ENCODE results near the gene WDR74.
"Not testable (repeated sequence)": the region's sequence is repeated elsewhere in the genome, so short reads cannot be mapped to it uniquely, and the experiment has no call there.

WDR74 gene

DNA sequence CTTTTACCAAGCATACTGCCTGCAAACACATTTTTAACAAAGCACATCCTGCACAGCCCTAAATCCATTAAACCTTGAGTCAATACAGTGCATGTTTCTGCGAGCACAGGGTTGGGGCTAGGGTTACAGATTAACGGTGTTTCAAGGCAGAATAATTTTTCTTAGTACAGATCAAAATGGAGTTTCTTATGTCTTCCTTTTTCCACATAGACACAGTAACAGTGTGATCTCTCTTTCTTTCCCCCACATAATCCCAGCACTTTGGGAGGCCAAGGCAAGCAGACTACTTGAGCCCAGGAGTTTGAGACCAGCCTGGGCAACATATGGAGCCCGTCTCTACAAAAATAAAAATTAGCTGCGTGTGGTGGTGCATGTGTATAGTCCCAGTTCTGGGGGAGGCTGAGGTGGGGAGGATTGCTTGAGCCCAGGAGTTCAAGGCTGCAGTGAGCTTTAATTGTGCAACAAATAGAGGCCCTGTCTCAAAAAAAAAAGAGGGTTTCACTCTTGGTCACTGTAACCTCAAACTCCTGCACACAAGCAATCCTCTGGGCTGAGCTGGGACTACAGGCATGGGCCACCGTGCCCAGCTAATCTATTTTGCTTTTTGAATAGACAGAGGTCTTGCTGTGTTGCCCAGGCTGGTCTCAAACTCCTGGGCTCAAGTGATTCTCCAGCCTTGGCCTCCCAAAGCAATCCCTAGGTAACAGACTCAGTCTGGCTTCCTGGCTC, 21.6 kb upstream of the WDR74 start:
- DNase-seq (ENCODE audit: low read depth in 2 of 2): no peak

DNA sequence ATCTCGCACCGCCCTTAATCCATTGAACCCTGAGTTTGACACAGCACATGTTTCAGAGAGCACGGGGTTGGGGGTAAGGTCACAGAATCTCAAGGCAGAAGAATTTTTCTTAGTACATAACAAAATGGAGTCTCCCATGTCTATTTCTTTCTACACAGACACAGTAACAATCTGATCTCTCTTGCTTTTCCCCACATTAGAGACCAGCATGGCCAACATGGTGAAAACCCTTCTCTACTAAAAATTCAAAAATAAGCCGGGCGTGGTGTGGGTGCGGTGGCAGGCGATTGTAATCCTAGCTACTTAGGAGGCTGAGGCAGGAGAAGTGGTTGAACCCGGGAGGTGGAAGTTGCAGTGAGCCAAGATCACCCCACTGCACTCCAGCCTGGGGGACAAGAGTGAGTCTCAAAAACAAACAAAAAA, 19.9 kb upstream of the WDR74 start:
- not testable (repeated sequence) for DNase-seq (ENCODE audit: low read depth in 2 of 2)

DNA sequence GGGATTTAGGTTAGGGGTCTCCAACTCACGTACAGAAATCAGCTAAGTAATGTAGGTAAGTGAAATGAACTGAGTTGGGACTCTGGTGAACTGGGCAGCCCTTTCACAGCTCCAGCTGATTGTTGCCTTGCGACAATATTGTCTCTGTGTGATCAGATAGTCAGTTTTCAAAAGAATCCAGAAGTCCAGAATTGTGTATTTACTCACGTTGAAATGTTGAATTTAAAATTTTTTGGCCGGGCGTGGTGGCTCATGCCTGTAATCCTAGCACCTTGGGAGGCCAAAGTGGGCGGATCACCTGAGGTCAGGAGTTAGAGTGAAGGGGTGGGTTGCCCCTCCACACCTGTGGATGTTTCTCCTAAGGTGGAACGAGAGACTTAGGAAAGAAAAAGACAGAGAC, 18.8 kb upstream of the WDR74 start:
- no peak for DNase-seq (ENCODE audit: low read depth in 2 of 2)

DNA sequence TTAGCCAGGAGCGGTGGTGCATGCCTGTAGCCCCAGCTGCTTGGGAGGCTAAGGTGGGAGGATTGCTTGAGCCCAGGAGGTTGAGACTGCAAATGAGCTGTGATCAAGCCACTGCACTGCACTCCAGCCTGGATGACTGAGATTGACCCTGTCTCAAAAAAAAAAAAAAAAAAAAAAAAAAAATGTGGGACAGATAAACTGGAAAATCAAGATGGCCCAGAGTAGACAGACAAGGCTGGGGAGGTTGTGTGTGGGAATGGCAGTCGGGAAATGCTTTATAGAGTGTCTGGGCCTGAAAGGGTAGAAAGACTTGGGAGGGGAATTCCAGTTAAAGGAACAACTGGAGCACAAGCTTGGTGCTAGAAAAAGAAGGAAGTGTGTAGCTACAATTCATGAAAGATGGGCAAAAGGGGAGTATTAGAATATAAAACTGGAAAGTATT, 18.2 kb upstream of the WDR74 start:
- no peak for DNase-seq (ENCODE audit: low read depth in 2 of 2)

DNA sequence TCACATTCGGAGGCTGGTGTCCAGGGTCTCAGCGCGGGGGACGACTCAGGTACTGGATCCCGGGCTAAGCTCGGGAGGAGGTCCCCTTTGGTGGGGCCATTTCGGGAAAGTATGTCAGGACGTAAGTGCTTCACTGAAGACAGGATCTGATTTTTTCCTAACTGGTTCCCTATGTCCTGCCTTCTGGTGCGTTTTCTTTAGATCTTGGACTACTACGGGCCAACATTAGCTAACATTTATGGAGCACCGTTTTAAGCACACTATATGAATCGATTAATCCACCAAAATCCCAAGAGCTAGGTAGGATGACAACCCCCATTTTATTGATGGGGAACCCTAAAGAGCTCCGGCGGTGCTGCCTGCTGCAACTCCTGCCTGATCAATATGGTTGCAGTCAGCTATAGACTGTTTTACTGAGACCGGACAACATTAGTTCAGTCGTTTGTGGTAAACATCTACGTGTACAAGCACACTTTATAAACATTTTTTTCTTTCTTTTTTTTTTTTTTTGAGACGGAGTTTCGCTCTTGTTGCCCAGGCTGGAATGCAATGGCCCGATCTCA, 17.0 kb upstream of the WDR74 start:
- no peak for DNase-seq (ENCODE audit: low read depth in 2 of 2)

DNA sequence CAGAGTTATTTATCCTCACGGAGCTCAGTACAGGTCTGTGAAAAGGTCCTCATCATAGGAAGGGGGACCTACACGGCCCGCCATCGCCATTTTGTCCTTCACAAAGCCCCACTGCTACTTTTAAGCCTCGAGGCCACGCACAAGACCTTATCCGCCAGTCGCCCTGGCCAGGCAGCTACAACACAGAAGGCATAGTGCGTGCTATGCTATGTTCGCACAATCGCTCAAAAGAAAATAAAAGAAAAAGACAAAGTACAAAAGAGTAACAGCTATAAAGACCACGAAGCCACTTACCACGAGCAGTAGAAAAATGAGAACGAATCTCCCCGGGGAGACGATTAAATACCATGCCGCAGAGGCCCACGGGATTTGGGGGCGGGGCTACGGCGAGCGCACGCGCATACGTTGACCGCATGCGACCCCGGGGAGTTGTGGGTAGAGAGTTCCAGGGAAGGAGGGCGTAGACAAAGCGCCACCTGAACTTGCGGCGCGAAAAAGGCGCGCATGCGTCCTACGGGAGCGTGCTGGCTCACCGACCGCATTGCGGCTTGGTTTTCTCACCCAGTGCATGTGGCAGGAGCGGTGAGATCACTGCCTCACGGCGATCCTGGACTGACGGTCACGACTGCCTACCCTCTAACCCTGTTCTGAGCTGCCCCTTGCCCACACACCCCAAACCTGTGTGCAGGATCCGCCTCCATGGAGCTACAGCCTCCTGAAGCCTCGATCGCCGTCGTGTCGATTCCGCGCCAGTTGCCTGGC, 16.4 kb upstream of the WDR74 start:
- DNase-seq (ENCODE audit: low read depth in 2 of 2): peak; percentile 97 to 98

DNA sequence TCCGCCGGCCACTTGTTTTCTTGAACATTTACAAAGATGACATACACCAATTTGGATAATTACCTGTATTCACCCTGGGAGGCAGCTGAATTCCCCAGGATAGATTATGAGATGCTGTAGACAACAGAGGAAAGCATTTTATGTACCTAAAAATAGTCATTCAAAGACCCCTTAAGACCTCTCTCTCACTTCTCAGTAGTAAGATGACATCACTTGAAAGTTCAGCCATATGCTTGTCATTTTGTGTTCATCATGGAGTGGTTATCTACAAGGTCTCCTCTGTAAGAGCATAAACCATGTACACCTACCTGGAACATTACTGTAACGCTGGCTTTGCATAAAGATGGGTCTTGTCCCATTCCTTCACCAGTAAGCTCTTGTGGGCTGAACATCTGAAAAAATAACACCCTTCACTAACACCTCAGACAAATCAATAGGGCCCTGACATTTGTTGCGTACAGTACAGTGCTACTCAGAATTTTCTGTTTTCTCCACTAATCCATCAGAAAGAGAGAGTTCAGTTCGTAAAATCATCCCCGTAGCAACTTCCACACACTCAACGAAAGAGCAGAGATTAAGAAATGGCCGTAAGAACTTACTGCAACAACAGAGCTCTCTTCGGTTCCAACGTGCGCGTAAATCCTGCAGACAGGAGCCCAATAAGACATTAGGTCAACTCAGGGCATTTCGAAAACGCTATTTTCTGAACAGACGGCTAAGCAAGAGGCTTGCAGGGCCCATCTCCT, 15.6 kb upstream of the WDR74 start:
- DNase-seq (ENCODE audit: low read depth in 2 of 2): no peak

DNA sequence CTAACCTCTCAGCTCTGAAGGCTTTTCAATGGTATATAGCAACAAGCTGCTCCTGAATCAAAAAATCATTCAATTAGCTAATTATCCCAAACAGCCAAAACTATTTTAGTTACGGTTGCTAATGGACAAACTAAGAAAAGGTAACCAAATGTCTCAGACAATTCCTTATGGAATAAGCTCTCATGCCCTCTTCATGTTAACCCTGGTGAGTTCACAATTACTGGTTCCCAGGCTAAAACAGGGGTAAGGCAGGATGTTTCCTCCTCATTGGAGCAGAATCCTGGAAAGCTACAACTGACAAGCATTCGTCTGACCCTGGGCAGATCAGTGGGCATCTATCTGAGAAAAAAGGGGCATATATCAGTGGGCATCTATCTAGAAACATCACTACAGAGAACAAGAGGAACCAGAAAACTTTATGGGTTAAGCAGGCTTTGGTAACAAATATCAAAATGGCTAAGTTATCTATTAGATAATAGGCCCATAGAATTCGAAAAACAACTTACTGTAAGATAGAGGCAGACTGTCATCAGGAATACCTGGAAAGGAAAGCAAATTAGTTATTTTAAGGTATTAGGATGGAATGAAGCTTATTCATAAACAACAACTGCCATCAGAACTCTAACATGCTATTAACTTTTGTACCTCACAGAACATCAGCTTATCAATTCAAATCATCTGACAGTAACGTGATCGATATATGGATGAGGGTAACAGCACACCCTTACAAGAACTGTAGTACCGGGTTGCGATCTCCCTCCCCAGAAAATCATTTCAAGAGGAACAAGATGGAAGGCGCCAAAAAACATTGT, 14.8 kb upstream of the WDR74 start:
- no peak for DNase-seq (ENCODE audit: low read depth in 2 of 2)

DNA sequence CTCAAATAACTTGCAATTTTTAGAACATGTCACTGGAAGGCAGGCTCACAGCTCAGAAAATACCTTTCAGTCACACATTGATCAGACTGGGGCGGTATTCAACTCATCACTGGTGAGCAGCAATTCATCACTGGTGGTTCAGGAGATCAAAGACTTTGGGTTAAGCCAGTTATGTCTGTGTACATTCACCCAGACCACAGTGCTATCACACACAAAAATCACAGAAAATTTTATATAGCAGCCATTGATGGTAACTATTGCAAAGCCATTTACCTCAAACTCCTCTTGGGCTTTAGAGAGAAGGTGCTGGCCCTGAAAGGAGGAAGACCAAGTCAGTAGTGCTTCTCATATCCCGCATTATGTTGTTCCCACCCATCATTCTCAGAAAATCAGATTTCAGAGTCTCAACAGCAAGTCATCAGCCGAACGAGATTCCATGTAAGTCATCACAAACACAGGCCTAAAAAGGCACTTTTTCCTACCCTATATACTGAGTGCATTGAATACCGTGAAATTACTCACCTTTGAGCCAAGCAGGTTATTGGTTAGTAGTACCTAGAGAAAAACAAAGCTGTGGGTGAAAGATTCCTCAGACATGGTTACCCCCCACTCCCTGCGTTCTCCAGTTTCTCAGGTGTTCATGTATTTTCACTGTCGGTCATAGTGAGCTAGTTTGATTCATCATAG, 14.0 kb upstream of the WDR74 start:
- DNase-seq (ENCODE audit: low read depth in 2 of 2): no peak

DNA sequence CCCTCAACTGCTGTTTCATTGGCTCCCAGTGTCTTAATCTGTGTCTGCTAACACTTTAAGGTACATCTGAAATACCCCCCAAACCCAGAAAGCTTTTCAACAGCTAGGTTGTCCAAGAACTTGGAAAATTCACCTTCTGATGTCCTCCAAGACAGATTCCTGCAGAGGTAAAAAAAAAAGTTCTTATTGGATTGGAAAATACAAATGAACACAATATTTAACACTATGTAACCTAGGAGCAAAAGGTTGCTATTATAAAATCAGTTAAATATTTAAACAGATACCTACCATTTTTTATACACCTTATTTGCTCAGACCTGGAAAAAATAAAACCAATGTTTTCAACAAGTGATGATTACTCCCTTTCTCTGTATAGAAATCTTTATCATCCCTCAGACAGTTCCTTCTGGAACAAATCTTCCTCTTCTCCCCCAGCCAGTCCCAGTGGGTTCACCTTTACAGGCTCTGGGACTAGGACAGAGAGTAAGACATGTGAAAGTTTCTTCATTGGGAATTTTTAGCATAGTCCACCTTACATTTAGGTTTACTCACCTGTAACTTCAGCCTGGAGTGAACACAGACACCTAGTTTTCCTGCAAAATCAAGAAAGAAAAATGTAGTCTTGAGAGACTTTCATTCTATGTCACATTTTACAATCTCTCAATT, 13.3 kb upstream of the WDR74 start:
- DNase-seq (ENCODE audit: low read depth in 2 of 2): no peak

DNA sequence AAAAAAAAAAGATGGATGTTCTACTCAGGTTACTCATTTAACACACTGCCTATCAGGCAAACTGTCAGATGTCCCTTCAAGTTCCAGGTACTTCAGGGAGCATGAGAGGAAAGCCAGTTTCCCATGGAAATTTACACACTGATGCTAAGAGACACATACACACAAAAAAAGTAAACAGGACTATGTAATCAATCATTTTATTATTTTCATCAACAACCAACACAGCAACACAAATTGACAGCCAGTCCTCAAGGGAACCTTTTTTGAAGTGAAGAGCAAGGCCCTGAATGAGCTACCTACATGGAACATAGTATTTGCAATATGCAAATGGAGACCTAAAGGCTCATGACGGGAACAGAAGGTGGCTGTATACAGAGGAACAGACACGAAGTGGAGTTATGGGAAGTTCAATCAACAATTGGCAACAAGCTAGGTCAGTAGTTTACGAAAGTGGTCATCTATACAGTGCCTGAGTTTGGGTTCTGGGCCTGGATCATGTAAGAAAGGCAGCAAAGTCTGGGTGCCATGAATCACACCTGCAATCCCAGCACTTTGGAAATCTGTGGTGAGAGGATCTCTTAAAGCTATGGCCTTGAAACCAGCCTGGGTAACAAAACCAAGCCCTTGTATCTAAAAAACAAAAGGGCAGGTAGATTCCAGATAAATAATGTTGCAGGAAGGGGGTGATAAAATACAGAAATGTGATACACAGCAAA, 12.6 kb upstream of the WDR74 start:
- DNase-seq (ENCODE audit: low read depth in 2 of 2): no peak

DNA sequence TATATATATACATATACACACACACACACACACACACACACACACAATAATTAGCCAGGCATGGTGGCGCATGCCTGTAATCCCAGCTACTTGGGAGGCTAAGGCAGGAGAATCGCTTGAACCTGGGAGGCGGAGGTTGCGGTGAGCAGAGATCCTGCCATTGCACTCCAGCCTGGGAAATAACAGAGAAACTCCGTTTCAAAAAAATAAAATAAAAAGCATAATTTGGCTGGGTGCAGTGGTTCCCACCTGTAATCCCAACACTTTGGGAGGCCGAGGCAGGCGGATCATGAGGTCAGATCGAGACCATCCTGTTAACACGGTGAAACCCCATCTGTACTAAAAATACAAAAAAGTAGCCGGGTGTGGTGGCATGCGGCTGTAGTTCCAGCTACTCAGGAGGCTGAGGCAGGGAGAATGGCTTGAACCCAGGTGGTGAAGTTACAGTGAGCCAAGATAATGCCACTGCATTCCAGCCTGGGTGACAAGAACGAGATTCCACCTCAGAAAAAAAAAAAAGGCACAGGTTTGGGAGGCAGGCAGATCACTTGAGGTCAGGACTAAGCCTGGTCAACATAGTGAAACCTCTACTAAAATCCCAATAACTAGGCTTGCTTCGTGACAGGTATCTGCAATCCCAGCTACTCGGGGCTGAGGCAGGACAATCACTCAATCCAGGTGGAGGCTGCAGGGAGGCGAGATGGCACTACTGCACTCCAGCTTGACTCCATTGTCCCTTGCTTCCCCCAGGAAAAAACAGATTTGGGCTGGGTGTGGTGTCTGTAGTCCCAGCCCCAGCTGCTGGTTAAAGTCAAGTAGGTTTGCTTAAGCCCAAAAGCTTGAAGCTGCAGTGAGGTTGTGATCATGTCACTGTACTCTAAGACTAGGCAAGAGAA, 11.8 kb upstream of the WDR74 start:
- DNase-seq (ENCODE audit: low read depth in 2 of 2): no peak

DNA sequence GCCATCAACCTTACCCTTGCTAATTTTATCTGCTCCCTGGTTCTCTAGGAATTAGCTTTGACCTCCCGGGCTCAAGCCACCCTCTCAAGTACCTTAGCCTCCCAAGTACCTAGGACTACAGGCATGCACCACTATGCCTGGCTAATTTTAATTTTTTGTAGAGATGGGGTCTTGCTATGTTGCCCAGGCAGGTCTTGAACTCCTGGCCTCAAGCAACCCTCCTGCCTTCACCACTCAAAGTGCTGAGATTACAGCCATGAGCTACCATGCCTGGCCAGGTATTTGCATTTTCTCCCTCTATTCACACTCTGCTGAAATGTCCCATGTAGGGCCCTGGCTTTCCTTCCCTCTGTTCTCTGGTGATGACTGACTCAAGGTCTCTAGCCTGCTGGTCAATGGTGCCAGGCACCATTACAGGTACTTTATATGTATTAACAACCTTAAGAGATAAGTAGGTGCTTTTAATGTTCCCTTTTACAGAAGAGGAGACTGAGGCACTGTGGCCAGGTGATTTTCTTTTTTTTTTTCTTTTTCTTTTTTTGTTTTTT, 8.5 kb upstream of the WDR74 start:
- DNase-seq (ENCODE audit: low read depth in 2 of 2): no peak

DNA sequence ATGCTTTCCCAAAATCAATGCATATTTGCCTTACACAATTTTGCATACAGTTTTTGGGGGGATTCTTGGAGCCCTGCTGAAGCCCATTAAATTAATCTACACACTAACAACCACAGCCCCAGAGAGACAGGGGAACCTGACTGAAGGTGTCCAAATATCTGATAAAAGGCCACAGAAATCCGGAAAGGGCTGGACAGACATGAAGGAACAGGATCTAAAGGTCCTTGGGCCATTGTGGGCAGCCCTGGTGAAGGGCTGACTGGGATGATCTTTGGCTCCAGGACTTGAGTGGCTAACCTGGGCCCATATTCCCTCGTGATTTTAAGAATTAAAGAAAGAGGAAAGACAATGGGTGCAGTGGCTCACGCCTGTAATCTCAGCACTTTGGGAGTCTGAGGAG, 6.8 kb upstream of the WDR74 start:
- DNase-seq (ENCODE audit: low read depth in 2 of 2): no peak

DNA sequence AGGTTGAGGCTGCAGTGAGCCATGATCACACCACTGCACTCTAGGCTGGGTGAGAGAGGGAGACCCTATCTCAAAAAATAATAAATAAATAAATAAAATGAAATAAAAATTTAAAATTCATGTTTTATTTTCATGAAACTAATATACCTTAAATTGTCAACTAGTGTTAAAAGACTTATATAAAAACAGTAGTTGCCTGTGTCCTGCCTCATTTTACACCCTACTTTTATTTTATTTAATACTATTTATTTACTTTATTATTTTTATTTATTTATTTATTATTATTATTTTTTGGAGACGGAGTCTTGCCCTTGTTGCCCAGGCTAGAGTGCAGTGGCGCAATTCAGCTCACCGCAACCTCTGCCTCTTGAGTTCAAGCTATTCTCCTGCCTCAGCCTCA, 4.8 kb upstream of the WDR74 start:
- DNase-seq (ENCODE audit: low read depth in 2 of 2): no peak

DNA sequence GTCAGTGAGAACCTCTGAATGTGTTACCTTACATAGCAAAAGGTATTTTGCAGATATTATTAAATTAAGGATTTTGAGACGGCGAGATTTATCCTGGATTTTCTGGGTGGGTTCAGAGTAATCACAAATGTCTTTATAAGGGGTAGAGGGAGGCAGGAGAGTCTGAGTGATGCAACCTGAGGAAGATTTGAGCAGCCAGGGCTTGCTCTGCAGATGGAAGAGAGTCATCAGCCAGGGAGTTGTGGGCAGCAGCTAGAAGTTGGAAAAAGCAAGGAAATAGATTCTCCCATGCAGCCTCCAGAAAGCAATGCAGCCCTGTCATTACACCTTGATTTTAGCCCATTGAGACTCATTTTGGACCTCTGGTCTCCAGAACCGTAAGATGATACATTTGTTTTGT, 4.1 kb upstream of the WDR74 start:
- no peak for DNase-seq (ENCODE audit: low read depth in 2 of 2)

DNA sequence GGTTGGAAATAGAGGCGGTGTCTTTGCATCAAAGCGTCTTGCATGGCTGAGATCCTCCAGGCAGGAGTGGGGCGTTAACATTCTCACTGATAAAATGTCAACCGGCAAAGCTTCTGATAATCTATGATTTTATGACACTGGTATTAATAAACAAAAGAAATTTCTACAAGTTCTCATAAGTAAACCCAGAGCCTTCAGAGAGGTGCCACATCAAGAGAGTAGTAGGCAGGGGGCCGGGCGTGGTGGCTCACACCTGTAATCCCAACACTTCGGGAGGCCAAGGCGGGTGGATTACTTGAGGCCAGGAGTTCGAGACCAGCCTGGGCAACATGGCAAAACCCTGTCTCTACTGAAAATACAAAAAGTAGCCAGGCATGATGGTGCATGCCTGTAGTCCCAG, 3.5 kb upstream of the WDR74 start:
- not testable (repeated sequence) for DNase-seq (ENCODE audit: low read depth in 2 of 2)

DNA sequence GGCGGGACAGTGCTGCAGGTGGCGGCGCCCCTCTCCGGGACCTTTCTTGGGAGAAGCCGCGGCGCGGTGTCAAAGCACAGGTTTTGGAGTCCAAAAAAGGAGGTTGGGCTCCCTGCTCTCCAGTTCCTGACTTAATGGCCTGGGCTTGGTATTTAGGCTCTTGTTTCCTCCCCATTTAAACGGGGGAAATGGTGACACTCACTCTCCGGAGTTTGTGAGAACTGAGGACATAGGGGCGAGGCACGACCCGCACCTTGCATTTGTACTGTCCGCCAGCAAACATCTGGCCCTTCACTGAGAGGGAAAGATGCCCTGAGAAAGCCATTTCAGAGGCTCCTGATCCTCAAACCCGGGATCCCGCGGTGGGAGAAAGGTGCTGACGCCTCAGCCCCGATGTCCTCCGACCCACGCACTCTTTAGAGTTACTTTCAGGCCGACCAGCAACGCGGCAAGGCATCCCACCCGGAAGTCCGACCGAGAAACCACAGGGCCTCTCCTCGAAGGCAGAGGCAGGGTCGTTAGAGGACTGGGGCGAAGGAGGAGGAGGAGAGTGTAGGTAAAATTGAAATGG, 2.9 kb upstream of the WDR74 start:
- DNase-seq (ENCODE audit: low read depth in 2 of 2): no peak

Measured in stimulated activated CD4-positive, alpha-beta T cell treated with anti-CD3 and anti-CD28 coated beads, Interleukin-15, amount 100 ng/mL, for 48 hours (primary cell).